HG03439 (cell line): ENCODE data around the gene USH2A.
"Not testable (repeated sequence)": the region's sequence is repeated elsewhere in the genome, so short reads cannot be mapped to it uniquely, and the experiment has no call there.

Source experiments
- ATAC-seq: cut with Tn5 transposase; IDR thresholded peaks from one replicate; pipeline ENCODE4 v1.9.1; 2021; ENCODE audit warnings: mild to moderate bottlenecking, moderate library complexity; ENCODE audit not compliant: unreplicated experiment

The USH2A gene

DNA sequence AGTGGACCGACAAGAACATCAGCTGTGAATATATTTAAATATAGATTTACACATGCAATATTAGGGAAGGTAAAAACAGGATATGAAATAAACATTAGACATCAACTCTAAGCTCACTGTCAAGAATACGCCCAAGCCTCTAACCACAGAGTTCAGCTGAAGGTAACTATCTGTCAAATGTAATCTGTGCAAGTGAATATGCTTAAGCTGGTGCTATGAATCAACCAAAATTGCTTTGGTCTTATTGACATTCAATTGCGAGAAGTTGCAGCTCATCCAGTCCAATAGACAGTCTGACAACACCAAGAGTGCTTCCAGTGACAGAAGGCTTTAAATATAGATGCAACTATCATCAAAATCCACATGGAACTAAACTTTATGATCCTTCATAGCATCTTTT lies 32.3 kb downstream of the USH2A start:
- ATAC-seq: no peak

DNA sequence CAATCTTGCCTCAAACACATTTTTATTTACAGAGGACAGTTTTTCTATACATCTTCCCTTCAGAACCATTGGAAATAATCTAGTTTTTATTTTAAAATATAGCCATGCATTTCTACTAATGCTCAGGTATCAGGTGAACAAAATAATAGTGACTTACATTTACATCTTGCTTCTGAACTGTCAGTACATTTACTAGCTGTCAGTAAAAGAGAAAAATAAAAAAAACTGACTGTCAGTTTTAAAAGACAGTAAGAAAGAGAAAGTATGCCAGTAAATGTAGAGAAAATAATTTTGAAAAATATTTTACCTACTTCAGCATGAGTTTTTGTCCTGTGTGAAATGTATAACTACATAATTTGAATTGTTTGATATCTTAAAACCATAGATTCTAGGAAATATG lies 33.5 kb downstream of the USH2A start:
- ATAC-seq: no peak

DNA sequence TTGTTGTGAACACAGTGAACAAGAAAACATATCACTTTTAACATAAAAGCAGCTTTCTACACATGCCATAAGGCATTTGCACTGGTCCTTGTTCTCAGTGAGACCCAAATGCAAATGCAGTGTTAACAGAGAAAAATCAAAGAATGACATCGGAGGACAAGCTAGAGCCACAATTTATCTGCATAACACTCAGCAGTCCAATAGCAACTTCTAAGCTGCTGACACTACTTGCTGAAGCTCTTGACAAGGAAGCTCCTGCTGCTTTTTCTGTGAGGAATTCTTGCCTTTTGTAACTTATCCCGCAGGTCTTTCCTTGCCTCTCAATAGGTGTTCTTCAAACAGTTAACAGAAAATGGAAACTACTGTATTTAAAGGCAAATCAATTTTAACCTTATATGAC lies 34.7 kb downstream of the USH2A start:
- no peak for ATAC-seq

DNA sequence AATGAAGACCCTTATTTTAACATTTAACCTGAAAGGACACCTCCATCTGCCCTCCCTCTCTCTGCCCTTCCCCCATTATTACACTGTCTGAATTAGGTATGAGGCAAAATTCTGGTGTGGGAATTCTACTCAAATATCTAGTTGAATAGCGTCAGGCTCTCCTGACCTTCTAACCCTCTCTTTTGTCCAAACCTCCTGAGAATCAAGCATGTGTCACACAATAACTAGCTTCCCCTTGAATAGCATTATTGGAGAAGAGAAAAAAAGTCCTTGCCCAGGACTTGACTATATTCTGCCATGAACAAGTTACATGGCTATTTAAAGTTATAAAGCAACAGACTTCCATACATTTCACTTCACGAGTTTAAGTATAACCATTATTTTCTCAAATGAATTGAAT lies 35.5 kb downstream of the USH2A start:
- no peak for ATAC-seq

DNA sequence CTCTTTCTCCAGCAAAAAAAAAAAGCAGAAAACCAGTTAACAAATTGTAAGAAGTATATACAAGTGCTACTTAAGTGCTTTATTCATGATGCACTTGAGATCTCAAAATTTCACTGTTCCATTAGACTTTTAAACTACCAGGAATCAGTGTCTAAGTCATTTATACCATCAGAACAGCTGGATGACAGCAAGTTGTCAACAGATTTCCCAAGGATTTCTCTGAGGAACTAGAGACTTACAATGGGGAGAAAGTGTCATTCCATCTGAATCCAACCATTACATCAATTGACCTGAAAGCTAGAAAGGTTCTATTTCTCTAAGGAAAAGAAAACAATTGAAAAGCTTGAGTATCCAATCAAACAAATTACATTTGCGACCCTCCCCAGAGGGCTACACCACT lies 43.8 kb downstream of the USH2A start:
- no peak for ATAC-seq

DNA sequence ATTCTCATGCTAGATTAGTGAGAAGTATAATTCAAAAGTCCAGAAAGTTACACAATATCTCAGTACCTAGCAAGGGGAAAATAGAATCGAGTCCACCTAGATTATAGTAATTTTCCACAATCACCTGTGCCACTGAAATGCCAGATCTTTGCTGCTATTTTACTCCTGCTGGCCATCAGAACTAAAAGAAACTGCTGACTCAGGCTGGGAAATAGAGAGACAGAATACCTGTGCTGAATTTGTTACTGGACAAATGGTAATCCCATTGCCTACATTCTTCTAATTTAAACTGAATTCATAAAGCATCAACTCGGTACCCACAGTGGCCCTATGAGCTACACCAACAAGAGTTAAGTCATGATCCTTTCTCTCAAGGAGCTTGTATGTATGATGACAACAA lies 55.0 kb downstream of the USH2A start:
- no peak for ATAC-seq

DNA sequence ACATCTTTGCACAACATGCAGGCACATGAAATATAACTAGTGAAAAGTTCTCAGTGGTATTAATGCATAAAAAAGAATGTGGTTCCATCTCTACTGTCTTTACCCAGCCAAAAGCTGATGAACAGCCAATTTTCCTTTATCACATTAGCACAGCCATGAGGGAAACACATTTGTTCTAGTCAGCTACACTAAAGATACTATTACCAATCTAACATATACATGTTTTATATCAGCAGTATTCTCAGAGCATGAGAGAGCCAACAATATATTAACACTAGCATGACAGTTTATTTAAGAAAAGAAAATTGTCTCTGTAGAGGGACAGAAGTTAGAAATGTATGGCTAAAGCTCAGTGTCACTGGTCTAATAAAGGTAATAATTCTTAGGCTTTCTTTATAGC lies 56.3 kb downstream of the USH2A start:
- no peak for ATAC-seq

DNA sequence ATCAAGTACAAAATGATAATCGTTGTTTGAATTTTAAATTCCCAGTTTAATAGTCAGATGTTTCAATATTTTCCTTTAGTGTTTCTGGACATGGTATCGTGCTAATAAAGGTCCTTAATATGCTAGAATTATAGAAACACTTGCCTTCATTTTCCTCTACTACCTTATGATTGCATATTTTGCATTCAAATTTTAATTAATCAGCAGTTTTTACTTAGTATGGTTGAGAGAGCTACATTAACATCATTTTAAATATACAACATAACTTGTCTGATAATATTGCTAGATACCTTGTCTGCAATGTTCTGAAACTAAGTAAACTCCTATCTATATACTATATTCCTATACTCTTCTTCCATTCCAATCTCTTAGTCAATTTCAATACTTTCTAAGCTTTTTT lies 66.3 kb downstream of the USH2A start:
- no peak for ATAC-seq

DNA sequence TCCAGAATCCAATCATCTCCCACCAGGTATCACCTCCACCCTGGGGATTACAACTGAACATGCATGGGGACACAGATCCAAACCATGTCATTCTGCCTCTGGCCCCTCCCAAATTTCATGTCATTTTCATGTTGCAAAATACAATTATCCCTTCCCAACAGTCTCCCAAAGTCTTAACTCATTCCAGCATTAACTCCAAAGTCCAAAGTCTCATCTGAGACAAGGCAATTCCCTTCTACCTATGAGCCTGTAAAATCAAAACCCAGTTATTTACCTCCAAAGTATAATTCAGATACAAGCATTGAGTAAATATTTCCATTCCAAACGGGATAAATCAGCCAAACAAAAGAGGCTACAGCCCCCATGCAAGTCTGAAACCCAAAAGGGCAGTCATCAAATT lies 73.1 kb downstream of the USH2A start:
- no peak for ATAC-seq

DNA sequence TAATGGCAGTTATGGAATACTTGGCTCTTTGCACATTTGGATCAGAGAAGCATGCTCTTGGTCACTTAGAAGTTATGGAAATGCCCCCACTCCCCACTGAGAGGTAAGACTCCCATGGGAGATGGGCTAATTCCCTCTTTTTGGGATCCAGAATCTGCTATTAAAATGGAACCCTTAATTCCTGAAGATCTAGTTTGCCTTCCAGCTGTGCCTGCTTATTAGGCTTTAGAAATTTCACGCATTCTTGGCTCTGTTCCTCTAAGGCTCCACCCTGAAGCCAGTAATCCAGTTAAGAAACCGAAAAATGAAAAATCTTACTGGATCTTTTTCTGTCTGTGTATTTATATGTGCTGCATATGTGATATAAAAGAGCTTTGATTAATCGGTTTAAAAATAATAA lies 76.7 kb downstream of the USH2A start:
- ATAC-seq: no peak

DNA sequence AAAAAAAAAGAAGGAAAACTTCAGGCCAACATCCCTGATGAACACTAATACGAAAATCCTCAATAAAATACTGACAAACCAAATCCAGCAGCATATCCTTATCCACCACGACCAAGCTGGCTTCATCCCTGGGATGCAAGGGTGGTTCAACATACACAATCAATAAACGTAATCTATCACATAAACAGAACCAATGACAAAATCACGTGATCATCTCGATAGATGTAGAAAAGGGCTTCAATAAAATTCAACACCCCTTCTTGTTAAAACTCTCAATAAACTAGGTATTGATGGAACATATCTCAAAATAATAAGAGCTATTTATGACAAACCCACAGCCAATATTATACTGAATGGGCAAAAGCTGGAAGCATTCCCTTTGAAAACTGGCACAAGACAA lies 82.7 kb downstream of the USH2A start:
- ATAC-seq: not testable (repeated sequence)

DNA sequence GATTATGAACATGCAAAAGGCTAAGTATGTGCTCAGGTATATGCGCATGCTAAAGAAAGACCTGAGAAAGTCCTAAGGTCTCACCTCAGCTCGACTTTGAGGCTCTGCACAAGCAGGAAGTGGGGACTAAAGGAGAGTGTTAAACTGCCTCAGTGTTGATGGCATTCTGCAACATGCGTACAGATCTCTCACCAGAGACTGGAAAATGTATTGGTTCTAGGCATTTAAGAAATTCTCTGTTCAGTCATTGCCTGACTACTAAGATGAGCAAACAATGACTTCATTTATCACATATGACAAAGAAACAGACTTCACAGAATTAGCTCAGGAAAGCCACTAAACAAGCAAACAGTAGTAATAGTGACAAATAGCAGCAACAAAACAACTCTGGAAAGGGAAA lies 90.8 kb downstream of the USH2A start:
- no peak for ATAC-seq

DNA sequence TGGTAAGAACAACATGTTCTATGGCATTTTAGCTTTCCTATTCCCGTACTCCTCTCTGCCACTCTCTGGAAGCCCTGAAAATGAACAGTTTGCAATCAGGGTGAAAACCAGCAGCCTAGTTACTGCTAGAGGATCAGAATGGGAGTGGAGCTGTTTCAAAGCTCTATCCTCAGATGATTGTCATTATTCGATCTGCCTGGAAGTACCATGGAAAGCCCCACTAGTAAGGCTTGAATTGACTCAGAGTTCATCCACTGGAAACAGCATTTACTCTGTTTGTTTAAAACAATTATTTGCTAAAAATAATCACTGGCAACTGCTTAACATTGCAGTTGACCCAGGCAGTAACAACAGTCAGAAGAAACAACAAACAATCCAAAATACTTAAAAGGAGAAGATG lies 91.2 kb downstream of the USH2A start:
- no peak for ATAC-seq

DNA sequence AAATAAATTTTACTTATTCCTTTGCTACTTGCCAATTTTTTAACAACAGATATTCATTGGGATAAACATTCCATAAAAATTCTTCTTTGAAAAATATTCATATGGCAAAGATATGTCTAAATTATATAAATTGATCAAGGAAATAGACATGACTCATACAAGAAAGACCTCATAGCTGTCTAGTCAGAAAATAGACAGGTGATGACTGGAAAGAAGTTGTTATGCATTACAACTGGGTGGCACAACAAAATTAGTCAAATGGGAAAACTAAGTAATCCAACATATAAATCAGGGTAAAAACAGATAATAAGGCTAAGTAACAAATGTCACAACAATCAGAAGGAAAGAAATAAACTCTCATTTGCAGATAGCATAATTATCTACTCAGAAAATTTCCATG lies 92.0 kb downstream of the USH2A start:
- ATAC-seq: no peak

DNA sequence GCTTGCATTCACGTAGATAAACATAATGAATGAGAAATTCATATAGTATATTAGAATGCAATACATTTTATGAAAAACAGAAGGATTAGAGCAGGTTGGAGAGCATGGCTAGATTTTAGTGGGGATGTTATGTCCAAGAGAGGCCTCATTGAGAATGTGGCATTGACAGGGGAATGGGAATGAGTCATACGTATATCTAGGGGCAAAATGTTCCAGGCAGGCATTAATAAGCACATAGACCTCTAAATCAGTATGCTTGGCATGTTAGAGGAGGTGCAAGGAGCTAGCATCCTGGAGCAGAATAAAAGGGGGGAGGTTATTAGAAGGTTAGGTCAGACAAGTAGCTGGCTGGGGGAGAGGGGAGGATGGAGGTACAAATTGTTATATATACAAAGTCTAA lies 93.0 kb downstream of the USH2A start:
- no peak for ATAC-seq

DNA sequence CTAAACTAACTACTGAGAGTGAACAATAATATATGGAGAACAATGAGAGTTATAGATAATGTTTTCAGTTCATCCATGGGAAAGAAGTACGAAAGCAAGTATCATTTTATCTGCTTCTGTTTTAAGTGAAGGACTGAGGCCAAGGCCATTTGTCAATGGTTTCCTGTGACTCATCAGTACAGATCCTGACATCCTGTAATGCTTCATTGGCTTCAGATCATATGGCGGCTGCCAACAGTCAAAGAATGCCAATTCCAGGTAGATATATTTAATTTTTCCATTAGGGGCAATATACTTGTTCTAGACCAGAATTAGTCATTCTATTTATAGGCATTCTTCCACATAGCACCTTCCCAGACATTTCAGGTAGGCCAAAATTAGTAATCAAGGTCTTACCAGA lies 97.3 kb downstream of the USH2A start:
- no peak for ATAC-seq

DNA sequence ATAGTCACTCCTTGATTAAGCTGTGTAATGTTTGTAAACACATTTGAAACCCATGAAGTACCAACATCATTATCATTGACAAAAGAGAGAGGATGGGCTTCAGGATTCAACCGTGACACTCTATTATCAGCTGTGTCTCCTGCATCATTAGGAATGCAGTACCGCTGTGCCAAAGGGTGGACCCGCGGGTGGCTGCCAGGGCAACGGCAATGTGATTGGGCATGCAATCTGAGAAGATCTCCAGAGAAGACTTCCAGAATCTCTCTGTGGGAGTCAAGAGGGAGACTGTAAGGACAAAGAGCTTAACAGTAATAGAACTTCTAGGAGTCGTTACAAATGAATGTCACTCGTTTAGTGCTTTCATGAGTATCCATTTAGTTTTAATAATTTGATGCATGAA lies 97.9 kb downstream of the USH2A start:
- no peak for ATAC-seq

DNA sequence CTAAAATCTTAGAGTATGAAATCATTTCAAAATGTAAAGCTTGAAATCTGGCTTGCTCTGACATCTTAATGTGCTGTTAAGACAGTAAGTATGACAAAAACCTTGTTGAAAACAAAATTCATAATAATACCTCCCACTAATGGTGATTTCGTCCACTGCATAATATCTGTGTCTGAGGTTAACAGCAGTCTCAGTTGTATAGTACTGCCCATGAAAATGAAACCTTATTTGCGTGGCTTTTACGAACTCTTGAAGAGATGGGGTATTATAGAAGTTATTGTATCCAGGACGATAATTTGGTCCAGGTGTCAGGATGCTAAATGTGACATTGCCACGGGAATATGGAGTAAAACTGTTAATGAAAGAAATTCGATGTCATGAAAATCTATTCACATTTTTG lies 99.9 kb downstream of the USH2A start:
- no peak for ATAC-seq

DNA sequence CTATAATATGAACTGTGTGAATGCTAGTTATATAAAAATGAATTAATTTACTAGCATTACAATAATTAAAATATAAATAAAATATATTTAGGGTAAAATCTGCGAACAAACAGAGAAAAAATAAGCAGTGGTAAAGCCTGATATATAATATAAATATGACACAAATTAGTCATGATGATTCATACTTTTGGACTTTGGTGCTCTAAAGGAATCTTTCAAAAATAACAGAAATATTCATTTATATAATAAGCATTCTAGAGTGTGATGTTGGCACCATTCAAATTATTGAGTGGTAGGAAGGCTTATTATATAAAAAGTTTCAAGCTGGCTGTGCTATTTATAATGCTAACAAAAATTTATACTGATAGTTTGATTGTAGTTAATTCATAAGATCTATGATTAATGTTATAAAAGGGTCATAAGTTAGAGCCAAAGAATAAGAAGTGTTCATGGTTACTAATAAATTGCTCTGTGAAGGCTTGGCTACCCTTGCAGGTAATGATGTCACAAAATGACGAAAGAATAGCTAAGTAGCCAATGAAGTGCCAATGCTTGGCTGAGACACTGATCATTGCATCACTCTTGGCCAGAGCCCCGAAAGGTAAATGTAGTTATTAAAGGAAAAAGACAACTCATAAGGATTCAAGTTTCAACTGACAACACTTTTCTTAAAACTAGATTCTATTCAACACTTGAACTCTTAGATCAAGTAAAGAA lies 108.7 kb downstream of the USH2A start:
- ATAC-seq: no peak

DNA sequence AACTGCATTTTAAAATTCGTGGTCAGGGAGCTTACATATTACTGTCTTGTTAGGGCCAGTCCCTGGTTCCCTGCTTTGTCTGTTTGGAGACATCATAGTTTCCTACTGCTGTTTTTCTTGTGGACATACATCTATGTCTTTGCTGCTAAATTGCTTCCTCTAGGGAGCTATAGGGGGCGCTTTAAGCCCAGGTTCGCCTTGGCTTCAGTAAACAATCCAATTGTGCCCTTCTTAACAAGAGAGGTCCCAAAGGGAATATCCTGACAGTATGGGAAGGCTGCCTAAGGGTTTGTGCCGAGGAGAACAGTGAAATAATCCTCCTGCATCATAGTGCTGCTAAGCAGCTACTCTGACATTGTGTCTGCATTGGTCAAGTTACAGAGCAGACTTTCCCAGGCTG lies 112.5 kb downstream of the USH2A start:
- ATAC-seq: no peak

DNA sequence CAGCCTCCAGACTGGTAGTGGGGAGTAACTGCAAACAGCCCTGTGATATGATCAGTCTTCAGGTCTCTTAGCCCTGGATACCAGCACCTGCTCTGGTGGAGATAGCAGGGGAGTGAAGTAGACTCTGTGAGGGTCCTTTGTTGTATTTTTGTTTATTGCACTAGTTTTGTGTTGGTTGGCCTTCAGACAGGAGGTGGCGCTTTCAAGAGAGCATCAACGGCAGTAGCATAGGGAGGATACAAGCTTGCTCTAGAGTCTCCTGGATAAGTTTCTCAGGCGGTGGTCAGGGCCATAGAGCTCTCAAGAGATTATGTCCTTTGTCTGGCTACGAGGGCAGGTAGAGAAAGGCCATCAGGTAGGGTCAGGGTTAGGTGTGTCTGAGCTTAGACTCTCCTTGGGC lies 116.4 kb downstream of the USH2A start:
- no peak for ATAC-seq

DNA sequence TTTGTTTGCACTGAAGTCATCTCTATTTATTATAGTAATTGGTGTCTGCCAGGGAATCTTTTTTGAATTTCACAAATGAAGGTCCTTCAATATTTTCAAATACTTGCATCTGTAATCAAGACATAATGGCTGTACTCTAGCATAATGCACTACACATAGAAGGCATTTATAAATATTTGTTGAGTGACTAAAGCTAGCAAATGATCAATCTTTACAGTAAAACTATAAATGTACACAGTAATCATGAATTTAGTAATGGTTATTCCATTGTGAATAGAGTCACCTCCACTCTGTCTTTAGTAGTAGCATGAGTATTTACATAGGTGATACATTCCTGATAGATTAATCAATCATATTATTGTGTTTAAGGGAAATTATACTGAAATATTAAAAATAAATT lies 119.6 kb downstream of the USH2A start:
- ATAC-seq: no peak

DNA sequence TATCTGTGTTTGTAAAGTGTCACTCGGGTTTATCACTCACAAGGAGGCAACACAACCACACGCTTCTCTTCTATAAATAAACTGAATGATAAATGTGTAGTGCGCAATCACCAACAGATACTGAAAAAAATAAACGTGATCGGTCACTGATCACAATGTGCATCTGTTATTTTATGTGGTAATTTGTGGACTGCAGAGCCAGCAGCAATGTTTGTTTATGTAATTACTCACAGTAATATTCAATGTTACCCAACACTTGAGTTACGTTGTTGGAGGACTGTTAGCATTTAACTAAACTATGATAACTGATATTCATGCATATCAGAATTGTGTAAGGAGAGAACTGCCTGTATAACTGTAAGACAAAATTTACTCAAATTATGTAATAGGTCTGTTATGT lies 129.6 kb downstream of the USH2A start:
- ATAC-seq: no peak

DNA sequence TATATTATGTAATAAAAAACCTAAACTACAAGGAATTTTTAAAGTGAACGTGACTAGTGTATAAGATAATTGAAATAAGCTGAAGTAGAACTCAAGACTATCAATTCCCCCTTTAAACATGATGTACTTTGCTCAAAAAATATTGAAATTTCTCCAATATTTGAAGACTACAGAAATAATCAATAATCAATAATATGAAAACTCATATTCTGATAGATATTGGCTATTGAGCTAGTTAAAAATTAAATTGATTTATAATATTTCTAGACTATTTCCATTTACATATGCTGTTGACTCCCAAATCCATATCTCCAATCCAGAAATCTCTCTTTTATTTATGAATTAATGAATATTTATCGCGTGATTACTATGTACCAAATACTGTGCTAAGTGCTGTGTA lies 133.2 kb downstream of the USH2A start:
- no peak for ATAC-seq
